HEK293 (cell line): ENCODE measurements around the gene SLC6A6.

Experiments used
- SCRT1 ChIP-seq: fragments of 450-650 bp; formaldehyde crosslinking; IDR thresholded peaks from 2 replicates; pipeline ENCODE4 v1.5.1; 2016; ENCODE audit warnings: missing biosample characterization, missing genetic modification characterization, borderline replicate concordance
- SP3 ChIP-seq: fragments of 450-650 bp; formaldehyde crosslinking; IDR thresholded peaks from 2 replicates; pipeline ENCODE4 v1.5.1; 2016; ENCODE audit warnings: missing biosample characterization, missing genetic modification characterization
- TCF7L2 ChIP-seq: IDR thresholded peaks from 2 replicates; pipeline ENCODE4 v1.6.1; 2011; ENCODE audit warnings: low read depth, mild to moderate bottlenecking, inconsistent platforms, low read length, moderate library complexity, borderline replicate concordance
- ZNF221 ChIP-seq: fragments of 450-650 bp; formaldehyde crosslinking; IDR thresholded peaks from 2 replicates; pipeline ENCODE4 v1.5.1; 2017; ENCODE audit warnings: missing biosample characterization, missing genetic modification characterization, borderline replicate concordance
- ZNF302 ChIP-seq: fragments of 450-650 bp; formaldehyde crosslinking; IDR thresholded peaks from 2 replicates; pipeline ENCODE4 v1.5.1; 2016; ENCODE audit warnings: missing biosample characterization, missing genetic modification characterization, low read depth
- ZNF629 ChIP-seq: fragments of 450-650 bp; formaldehyde crosslinking; IDR thresholded peaks from 2 replicates; pipeline ENCODE4 v1.5.1; 2017; ENCODE audit warnings: missing biosample characterization, missing genetic modification characterization
- ZNF664 ChIP-seq: fragments of 450-650 bp; formaldehyde crosslinking; IDR thresholded peaks from 2 replicates; pipeline ENCODE4 v1.5.1; 2016; ENCODE audit warnings: missing biosample characterization, missing genetic modification characterization
- TF ChIP-seq, protein P1 (sequence below): fragments of 450-650 bp; formaldehyde crosslinking; IDR thresholded peaks from 2 replicates; pipeline ENCODE4 v1.5.1; 2016; ENCODE audit warnings: missing biosample characterization, missing genetic modification characterization
- TF ChIP-seq, protein P2 (sequence below): fragments of 450-650 bp; formaldehyde crosslinking; IDR thresholded peaks from 2 replicates; pipeline ENCODE4 v1.5.1; 2016; ENCODE audit warnings: missing biosample characterization, missing genetic modification characterization, low read depth

GRCh38 chr3:14440168-14440518, 37.7 kb downstream of the SLC6A6 start:
- TF ChIP-seq ZNF629 (tag by site-specific recombination), result no peak
- TF ChIP-seq, protein P1, sequence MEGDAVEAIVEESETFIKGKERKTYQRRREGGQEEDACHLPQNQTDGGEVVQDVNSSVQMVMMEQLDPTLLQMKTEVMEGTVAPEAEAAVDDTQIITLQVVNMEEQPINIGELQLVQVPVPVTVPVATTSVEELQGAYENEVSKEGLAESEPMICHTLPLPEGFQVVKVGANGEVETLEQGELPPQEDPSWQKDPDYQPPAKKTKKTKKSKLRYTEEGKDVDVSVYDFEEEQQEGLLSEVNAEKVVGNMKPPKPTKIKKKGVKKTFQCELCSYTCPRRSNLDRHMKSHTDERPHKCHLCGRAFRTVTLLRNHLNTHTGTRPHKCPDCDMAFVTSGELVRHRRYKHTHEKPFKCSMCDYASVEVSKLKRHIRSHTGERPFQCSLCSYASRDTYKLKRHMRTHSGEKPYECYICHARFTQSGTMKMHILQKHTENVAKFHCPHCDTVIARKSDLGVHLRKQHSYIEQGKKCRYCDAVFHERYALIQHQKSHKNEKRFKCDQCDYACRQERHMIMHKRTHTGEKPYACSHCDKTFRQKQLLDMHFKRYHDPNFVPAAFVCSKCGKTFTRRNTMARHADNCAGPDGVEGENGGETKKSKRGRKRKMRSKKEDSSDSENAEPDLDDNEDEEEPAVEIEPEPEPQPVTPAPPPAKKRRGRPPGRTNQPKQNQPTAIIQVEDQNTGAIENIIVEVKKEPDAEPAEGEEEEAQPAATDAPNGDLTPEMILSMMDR (tag by site-specific recombination), result no peak
- TF ChIP-seq TCF7L2, result no peak
- TF ChIP-seq, protein P2, sequence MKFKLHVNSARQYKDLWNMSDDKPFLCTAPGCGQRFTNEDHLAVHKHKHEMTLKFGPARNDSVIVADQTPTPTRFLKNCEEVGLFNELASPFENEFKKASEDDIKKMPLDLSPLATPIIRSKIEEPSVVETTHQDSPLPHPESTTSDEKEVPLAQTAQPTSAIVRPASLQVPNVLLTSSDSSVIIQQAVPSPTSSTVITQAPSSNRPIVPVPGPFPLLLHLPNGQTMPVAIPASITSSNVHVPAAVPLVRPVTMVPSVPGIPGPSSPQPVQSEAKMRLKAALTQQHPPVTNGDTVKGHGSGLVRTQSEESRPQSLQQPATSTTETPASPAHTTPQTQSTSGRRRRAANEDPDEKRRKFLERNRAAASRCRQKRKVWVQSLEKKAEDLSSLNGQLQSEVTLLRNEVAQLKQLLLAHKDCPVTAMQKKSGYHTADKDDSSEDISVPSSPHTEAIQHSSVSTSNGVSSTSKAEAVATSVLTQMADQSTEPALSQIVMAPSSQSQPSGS (tag by site-specific recombination), result no peak
- no peak for TF ChIP-seq SP3
- TF ChIP-seq ZNF664 (tag by site-specific recombination), result no peak
- no peak for TF ChIP-seq ZNF221 (tag by site-specific recombination)
- TF ChIP-seq ZNF302 (tag by site-specific recombination), result no peak
- TF ChIP-seq SCRT1 (tag by site-specific recombination), result no peak
